Activated naive CD4-positive, alpha-beta T cell treated with anti-CD3 and anti-CD28 coated beads for 36 hours (primary cell): ENCODE results near the gene GABRG3. TPM values are rescaled to one million over a fixed set of nuclear protein-coding genes. Genes with fewer than 3 reads are reported as not detected.

Source experiments
- CTCF ChIA-PET: fragments of 350-600 bp; sonication (Branson Sonifier 250); formaldehyde crosslinking; loops from one replicate; lab custom pipeline; 2021; ENCODE audit warnings: antibody characterized with exemption; lab: Charles Lee
- DNase-seq: peaks from one replicate; pipeline ENCODE4 v3.0.0-alpha.2; 2020
- H3K27ac Mint-ChIP-seq: one replicate; pipeline ENCODE4 v1.8.0; 2021; ENCODE audit warnings: mild to moderate bottlenecking, mixed read lengths
- H3K27me3 Mint-ChIP-seq: one replicate; pipeline ENCODE4 v1.8.0; 2021; ENCODE audit warnings: low read depth, mixed read lengths
- H3K36me3 Mint-ChIP-seq: one replicate; pipeline ENCODE4 v1.8.0; 2021; ENCODE audit warnings: low read depth, mixed read lengths
- H3K4me1 Mint-ChIP-seq: one replicate; pipeline ENCODE4 v1.8.0; 2021; ENCODE audit warnings: low read depth, mixed read lengths
- H3K4me3 Mint-ChIP-seq: one replicate; pipeline ENCODE4 v1.8.0; 2021; ENCODE audit warnings: mild to moderate bottlenecking, moderate library complexity, mixed read lengths
- H3K9me3 Mint-ChIP-seq: one replicate; pipeline ENCODE4 v1.8.0; 2021; ENCODE audit warnings: mixed read lengths
- intact Hi-C: fragments of 100-400 bp; cut with micrococcal nuclease; formaldehyde crosslinking; loops from one replicate; pipeline ENCODE4 v1.15.1; 2023
- total RNA-seq, 2 experiments: library from RNA; stranded (reverse); gene quantifications; one replicate each; pipeline ENCODE4 v1.2.3, GENCODE V29; 2021

Gene GABRG3
- total RNA-seq, 2 experiments from 2014 or later = not detected

GRCh38 chr15:27050163-27050562, 79.2 kb downstream of the GABRG3 start:
- Mint-ChIP-seq H3K27me3 (no peaks in the 10 kb centered on the region), H3K4me1 (no peaks in the 10 kb centered on the region), H3K27ac (no peak overlapping the region), H3K4me3 (no peak overlapping the region), H3K9me3 (no peaks in the 10 kb centered on the region), H3K36me3 (no peaks in the 10 kb centered on the region)
- DNase-seq = no peak
- intact Hi-C loops = no loop called here
- CTCF ChIA-PET = interaction anchor here (0.8 to 0.9 kb wide), 3 partner anchors 10 to 159 kb away, joined by 3 read pairs; no protein-coding TSS in a partner anchor

- DNase-seq = no peak
- no peaks in the 10 kb centered on the region for H3K9me3 Mint-ChIP-seq
- no peaks in the 10 kb centered on the region for H3K36me3 Mint-ChIP-seq
- no peaks in the 10 kb centered on the region for H3K27me3 Mint-ChIP-seq
- intact Hi-C loops = no loop called here
- no peaks in the 10 kb centered on the region for H3K4me1 Mint-ChIP-seq
- H3K27ac Mint-ChIP-seq = no peak overlapping the region
- H3K4me3 Mint-ChIP-seq = no peak overlapping the region
- CTCF ChIA-PET = no interaction called here
Measured at GRCh38 chr15:27054426-27054825, 83.4 kb downstream of the GABRG3 start.

- H3K9me3 Mint-ChIP-seq = no peaks in the 10 kb centered on the region
- no peak for DNase-seq
- no peaks in the 10 kb centered on the region for H3K4me1 Mint-ChIP-seq
- no peak overlapping the region for H3K4me3 Mint-ChIP-seq
- no peaks in the 10 kb centered on the region for H3K36me3 Mint-ChIP-seq
- intact Hi-C loops = loop anchor here (5.0 kb wide), 1 partner anchor 299 kb away; no protein-coding TSS in a partner anchor
- H3K27ac Mint-ChIP-seq = no peak overlapping the region
- CTCF ChIA-PET = interaction anchor here (0.6 to 2.4 kb wide), 8 partner anchors 9 to 906 kb away, joined by 3 to 11 read pairs (median 4); no protein-coding TSS in a partner anchor
- H3K27me3 Mint-ChIP-seq = no peaks in the 10 kb centered on the region
Measured at GRCh38 chr15:27057904-27058645, 87.1 kb downstream of the GABRG3 start.

GRCh38 chr15:27058939-27059338, 88.0 kb downstream of the GABRG3 start:
- intact Hi-C loops = loop anchor here (5.0 kb wide), 1 partner anchor 298 kb away; no protein-coding TSS in a partner anchor
- Mint-ChIP-seq H3K4me3 (no peak overlapping the region), H3K4me1 (no peaks in the 10 kb centered on the region), H3K9me3 (no peaks in the 10 kb centered on the region), H3K27me3 (no peaks in the 10 kb centered on the region), H3K27ac (no peak overlapping the region), H3K36me3 (no peaks in the 10 kb centered on the region)
- CTCF ChIA-PET = interaction anchor here (0.7 to 2.4 kb wide), 6 partner anchors 9 to 340 kb away, joined by 3 to 11 read pairs (median 5); no protein-coding TSS in a partner anchor
- DNase-seq = no peak

- Mint-ChIP-seq H3K27me3 (no peaks in the 10 kb centered on the region), H3K4me3 (no peak overlapping the region), H3K27ac (no peak overlapping the region), H3K36me3 (no peaks in the 10 kb centered on the region), H3K9me3 (no peaks in the 10 kb centered on the region), H3K4me1 (no peaks in the 10 kb centered on the region)
- CTCF ChIA-PET = interaction anchor here (0.7 to 2.4 kb wide), 10 partner anchors 8 to 341 kb away, joined by 3 to 11 read pairs (median 3); no protein-coding TSS in a partner anchor
- intact Hi-C loops = loop anchor here (5.0 kb wide), 1 partner anchor 298 kb away; no protein-coding TSS in a partner anchor
- peak; percentile 49 for DNase-seq
Measured at GRCh38 chr15:27059610-27060202, 88.7 kb downstream of the GABRG3 start.

GRCh38 chr15:27061739-27062138, 90.8 kb downstream of the GABRG3 start:
- no peak overlapping the region for H3K4me3 Mint-ChIP-seq
- no peak overlapping the region for H3K27ac Mint-ChIP-seq

GRCh38 chr15:27062951-27063350, 92.0 kb downstream of the GABRG3 start:
- Mint-ChIP-seq H3K4me1 (no peaks in the 10 kb centered on the region), H3K27me3 (no peaks in the 10 kb centered on the region), H3K36me3 (peaks cover 2% of the 10 kb centered on the region), H3K4me3 (no peak overlapping the region), H3K27ac (no peak overlapping the region), H3K9me3 (peaks cover 7% of the 10 kb centered on the region)
- CTCF ChIA-PET = interaction anchor here (0.6 kb wide), 1 partner anchor 83 kb away, joined by 3 read pairs; no protein-coding TSS in a partner anchor
- intact Hi-C loops = no loop called here
- DNase-seq = no peak

More at GRCh38 chr15:27061739-27062138, 90.8 kb downstream of the GABRG3 start:
- Mint-ChIP-seq H3K9me3 (no peaks in the 10 kb centered on the region), H3K27me3 (no peaks in the 10 kb centered on the region), H3K4me1 (no peaks in the 10 kb centered on the region), H3K36me3 (no peaks in the 10 kb centered on the region)
- CTCF ChIA-PET = no interaction called here
- DNase-seq = no peak
- intact Hi-C loops = no loop called here

- Mint-ChIP-seq H3K9me3 (peaks cover 17% of the 10 kb centered on the region), H3K27ac (no peak overlapping the region), H3K27me3 (no peaks in the 10 kb centered on the region)
Measured at GRCh38 chr15:27064080-27064479, 93.1 kb downstream of the GABRG3 start.

GRCh38 chr15:27065151-27065550, 94.2 kb downstream of the GABRG3 start:
- Mint-ChIP-seq H3K27ac (no peak overlapping the region), H3K9me3 (peaks cover 20% of the 10 kb centered on the region), H3K4me3 (no peak overlapping the region), H3K36me3 (peaks cover 2% of the 10 kb centered on the region), H3K4me1 (no peaks in the 10 kb centered on the region), H3K27me3 (no peaks in the 10 kb centered on the region)
- DNase-seq = no peak
- intact Hi-C loops = no loop called here
- CTCF ChIA-PET = no interaction called here

More at GRCh38 chr15:27064080-27064479, 93.1 kb downstream of the GABRG3 start:
- intact Hi-C loops = no loop called here
- Mint-ChIP-seq H3K4me3 (no peak overlapping the region), H3K36me3 (peaks cover 2% of the 10 kb centered on the region), H3K4me1 (no peaks in the 10 kb centered on the region)
- CTCF ChIA-PET = no interaction called here
- no peak for DNase-seq

- Mint-ChIP-seq H3K9me3 (peaks cover 20% of the 10 kb centered on the region), H3K27me3 (no peaks in the 10 kb centered on the region), H3K4me1 (no peaks in the 10 kb centered on the region), H3K4me3 (no peak overlapping the region), H3K36me3 (peaks cover 2% of the 10 kb centered on the region), H3K27ac (no peak overlapping the region)
- CTCF ChIA-PET = no interaction called here
- DNase-seq = no peak
- intact Hi-C loops = no loop called here
Measured at GRCh38 chr15:27065785-27066184, 94.8 kb downstream of the GABRG3 start.

- intact Hi-C loops = no loop called here
- CTCF ChIA-PET = no interaction called here
- H3K27ac Mint-ChIP-seq = no peak overlapping the region
- H3K4me1 Mint-ChIP-seq = no peaks in the 10 kb centered on the region
- no peak for DNase-seq
- H3K4me3 Mint-ChIP-seq = no peak overlapping the region
- peaks cover 20% of the 10 kb centered on the region for H3K9me3 Mint-ChIP-seq
- no peaks in the 10 kb centered on the region for H3K27me3 Mint-ChIP-seq
- H3K36me3 Mint-ChIP-seq = peaks cover 2% of the 10 kb centered on the region
Measured at GRCh38 chr15:27066446-27066845, 95.5 kb downstream of the GABRG3 start.

- peaks cover 21% of the 10 kb centered on the region for H3K9me3 Mint-ChIP-seq
- no peak overlapping the region for H3K4me3 Mint-ChIP-seq
- intact Hi-C loops = no loop called here
- CTCF ChIA-PET = interaction anchor here (1.9 kb wide), 1 partner anchor 8 kb away, joined by 9 read pairs; no protein-coding TSS in a partner anchor
- H3K27me3 Mint-ChIP-seq = no peaks in the 10 kb centered on the region
- H3K4me1 Mint-ChIP-seq = no peaks in the 10 kb centered on the region
- no peak overlapping the region for H3K27ac Mint-ChIP-seq
- H3K36me3 Mint-ChIP-seq = peaks cover 2% of the 10 kb centered on the region
- no peak for DNase-seq
Measured at GRCh38 chr15:27067175-27067574, 96.2 kb downstream of the GABRG3 start.
